WTC11 (cell line): ENCODE measurements around the gene AGTRAP.

ENCODE experiments used
- CBFB ChIP-seq: sonication (generic); formaldehyde crosslinking; IDR thresholded peaks from 2 replicates; pipeline ENCODE4 v1.8.1; 2022; ENCODE audit warnings: mild to moderate bottlenecking, low read depth, missing genetic modification reagents
- SP1 ChIP-seq: sonication (generic); formaldehyde crosslinking; conservative IDR thresholded peaks from 2 replicates; pipeline ENCODE4 v1.8.1; 2022; ENCODE audit warnings: missing genetic modification reagents
- TF ChIP-seq, protein P1 (sequence below): sonication (generic); formaldehyde crosslinking; IDR thresholded peaks from 2 replicates; pipeline ENCODE4 v1.8.0; 2022; ENCODE audit warnings: missing genetic modification reagents

DNA sequence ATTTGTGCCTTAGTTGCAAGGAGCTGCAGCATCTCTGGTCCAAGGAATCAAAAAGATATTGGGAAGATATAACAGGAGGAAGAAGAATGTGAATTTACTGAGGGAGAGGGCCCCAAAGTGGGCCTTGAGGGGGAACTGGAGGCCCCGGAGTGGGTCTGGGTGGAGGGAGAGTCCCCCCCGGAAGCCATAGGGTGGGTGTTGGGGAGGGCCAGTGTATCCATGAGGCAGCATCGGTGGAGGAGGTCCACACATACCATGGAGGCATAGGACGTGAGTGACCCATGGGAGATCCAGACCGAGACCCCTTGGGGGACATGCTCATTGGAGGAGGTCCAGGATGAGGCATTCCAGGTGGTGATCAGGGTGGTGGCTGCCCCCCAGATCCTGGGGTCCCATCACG, 25.3 kb downstream of the AGTRAP start:
- no peak for TF ChIP-seq SP1 (CRISPR knock-in tag)
- TF ChIP-seq, protein P1, sequence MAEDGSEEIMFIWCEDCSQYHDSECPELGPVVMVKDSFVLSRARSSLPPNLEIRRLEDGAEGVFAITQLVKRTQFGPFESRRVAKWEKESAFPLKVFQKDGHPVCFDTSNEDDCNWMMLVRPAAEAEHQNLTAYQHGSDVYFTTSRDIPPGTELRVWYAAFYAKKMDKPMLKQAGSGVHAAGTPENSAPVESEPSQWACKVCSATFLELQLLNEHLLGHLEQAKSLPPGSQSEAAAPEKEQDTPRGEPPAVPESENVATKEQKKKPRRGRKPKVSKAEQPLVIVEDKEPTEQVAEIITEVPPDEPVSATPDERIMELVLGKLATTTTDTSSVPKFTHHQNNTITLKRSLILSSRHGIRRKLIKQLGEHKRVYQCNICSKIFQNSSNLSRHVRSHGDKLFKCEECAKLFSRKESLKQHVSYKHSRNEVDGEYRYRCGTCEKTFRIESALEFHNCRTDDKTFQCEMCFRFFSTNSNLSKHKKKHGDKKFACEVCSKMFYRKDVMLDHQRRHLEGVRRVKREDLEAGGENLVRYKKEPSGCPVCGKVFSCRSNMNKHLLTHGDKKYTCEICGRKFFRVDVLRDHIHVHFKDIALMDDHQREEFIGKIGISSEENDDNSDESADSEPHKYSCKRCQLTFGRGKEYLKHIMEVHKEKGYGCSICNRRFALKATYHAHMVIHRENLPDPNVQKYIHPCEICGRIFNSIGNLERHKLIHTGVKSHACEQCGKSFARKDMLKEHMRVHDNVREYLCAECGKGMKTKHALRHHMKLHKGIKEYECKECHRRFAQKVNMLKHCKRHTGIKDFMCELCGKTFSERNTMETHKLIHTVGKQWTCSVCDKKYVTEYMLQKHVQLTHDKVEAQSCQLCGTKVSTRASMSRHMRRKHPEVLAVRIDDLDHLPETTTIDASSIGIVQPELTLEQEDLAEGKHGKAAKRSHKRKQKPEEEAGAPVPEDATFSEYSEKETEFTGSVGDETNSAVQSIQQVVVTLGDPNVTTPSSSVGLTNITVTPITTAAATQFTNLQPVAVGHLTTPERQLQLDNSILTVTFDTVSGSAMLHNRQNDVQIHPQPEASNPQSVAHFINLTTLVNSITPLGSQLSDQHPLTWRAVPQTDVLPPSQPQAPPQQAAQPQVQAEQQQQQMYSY (CRISPR knock-in tag) = no peak
- no peak for TF ChIP-seq CBFB (CRISPR knock-in tag)
